Lower leg skin (tissue), 3 donors: ENCODE results near the gene RAB7A.

Source experiments
- POLR2A ChIP-seq, 2 donors: fragments of 450-650 bp; IDR thresholded peaks; one replicate each; pipeline ENCODE4 v1.6.1; 2016 to 2017; ENCODE audit warnings: antibody characterized with exemption in 2 of 2, mild to moderate bottlenecking in 1 of 2, moderate library complexity in 1 of 2
- TF ChIP-seq, protein P1 (sequence below), 3 donors: fragments of 450-650 bp; IDR thresholded peaks; one replicate each; pipeline ENCODE4 v1.5.1; 2016; ENCODE audit warnings: antibody characterized with exemption in 3 of 3, mild to moderate bottlenecking in 3 of 3, moderate library complexity in 2 of 3

GRCh38 chr3:128849911-128850455 is 124.0 kb downstream of the RAB7A start:
- TF ChIP-seq, protein P1, sequence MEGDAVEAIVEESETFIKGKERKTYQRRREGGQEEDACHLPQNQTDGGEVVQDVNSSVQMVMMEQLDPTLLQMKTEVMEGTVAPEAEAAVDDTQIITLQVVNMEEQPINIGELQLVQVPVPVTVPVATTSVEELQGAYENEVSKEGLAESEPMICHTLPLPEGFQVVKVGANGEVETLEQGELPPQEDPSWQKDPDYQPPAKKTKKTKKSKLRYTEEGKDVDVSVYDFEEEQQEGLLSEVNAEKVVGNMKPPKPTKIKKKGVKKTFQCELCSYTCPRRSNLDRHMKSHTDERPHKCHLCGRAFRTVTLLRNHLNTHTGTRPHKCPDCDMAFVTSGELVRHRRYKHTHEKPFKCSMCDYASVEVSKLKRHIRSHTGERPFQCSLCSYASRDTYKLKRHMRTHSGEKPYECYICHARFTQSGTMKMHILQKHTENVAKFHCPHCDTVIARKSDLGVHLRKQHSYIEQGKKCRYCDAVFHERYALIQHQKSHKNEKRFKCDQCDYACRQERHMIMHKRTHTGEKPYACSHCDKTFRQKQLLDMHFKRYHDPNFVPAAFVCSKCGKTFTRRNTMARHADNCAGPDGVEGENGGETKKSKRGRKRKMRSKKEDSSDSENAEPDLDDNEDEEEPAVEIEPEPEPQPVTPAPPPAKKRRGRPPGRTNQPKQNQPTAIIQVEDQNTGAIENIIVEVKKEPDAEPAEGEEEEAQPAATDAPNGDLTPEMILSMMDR (IDR thresholded peaks at IDR 0.05), result no peak
- TF ChIP-seq POLR2A (IDR thresholded peaks at IDR 0.05), result no peak
